NCI-H82 treated with DMSO at 0.1 percent for 48 hours (cell line): ENCODE measurements around the gene STAT1.
"Not testable (repeated sequence)": the region's sequence is repeated elsewhere in the genome, so short reads cannot be mapped to it uniquely, and the experiment has no call there.

Experiments used
- DNase-seq: peaks from one replicate; lab custom pipeline; 2025; ENCODE audit not compliant: unreplicated experiment; lab: John Stamatoyannopoulos, UW

Gene STAT1

DNA sequence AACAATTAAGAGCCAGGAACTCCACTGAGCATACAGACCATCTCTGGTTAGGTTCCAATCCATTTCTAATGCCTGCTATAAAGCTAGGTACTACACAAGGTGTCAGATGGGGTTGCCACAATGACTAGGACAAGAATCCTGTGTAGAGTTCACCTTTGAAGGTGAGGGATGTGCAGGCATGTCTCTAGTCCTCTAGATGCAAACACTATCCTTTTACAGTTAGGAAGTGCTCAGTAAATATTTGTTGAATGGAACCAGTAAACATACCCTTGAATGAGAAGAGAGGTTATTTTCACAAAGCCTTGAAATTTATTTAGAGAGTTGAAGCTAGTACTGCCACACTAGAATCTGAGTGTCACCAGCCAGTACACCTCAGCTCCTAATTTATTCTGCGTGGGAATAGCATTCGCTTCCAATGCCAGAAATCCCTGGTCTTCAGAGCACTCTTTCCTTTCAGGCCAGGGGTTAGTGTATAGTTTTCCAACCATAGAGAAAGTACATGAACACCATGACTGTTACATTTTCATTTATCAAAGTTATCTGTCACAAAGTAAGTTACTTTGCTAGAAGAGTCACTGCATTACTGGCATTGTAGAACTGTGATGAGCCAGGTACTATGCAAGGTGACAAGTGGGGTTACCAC is 48.3 kb downstream of the STAT1 start:
- no peak for DNase-seq

- DNase-seq, result no peak
Measured at GRCh38 chr2:190964170-190964795, 49.7 kb downstream of the STAT1 start.

GRCh38 chr2:190963088-190963487 is 50.9 kb downstream of the STAT1 start:
- DNase-seq, result no peak

GRCh38 chr2:190961918-190962487 is 52.0 kb downstream of the STAT1 start:
- DNase-seq, result no peak

DNA sequence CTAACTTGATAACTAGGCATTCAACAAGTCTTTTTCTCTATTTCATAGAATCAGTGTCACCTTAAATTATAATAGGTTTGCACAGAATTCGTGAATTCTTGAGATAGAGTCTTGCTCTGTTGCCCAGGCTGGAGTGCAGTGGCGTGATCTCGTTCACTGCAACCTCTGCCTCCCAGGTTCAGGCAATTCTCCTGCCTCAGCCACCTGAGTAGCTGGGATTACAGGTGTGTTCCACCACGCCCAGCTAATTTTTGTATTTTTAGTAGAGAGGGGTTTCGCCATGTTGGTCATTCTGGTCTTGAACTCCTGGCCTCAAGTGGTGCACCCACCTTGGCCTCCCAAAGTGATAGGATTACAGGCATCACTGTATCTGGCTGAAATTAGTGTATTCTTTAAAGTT is 52.9 kb downstream of the STAT1 start:
- DNase-seq, result not testable (repeated sequence)

DNA sequence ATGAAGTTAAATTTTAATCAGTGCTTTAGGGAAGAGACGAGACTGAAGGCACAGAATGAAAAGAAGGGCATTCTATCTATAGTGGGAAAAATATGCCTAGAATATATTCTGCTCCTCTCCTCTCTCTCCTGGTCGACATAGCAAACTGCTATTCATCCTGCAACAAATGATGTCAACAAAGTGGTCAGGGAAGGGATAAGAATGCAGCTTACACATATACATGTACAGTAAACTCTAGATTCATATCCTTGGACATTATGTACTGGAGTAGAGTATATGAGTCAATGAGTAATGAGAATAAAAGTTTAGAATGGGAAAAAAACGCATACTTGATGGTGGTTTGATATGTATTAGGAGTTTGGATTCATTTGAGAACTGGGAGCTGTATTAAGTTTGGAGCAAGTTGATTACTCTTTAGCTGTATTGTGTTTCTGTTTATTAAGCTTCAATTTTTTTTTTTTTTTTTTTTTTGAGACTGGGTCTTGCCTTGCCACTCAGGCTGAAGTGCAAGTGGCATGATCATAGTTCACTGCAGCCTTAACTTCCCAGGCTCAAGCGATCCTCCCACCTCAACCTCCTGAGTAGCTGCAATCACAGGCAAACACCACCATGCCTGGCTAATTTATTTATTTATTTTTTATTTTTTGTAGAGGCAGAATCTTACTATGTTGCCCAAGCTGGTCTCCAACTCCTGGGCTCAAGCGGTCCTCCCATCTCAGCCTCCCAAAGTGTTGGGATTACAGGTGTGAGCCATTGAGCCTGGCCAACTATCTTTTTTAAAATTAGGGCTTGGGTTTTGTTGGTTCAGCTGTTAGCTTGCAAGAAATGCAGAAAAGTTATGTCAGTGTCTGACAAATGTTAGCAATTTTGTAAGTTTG is 53.8 kb downstream of the STAT1 start:
- DNase-seq, result no peak

DNA sequence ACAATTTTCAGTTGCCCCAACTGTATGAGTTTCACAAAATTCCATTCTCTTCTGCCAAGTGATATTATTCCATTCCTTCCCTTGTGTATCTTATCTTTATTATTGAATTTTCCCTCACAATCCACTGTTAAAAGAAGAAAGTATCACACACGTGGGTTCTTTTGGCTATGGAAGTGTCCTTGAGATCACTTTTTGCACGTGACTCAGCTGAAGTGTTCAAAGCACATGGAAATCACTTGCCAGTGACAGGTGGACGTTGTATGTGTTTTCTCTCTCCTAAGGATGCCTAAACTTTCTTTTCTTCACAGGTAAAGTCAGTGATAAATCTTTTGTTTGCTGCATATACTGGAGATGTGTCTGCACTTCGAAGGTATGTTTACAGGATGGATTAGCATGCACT is 60.7 kb downstream of the STAT1 start:
- DNase-seq, result no peak

GRCh38 chr2:190950566-190950991 is 63.4 kb downstream of the STAT1 start:
- no peak for DNase-seq

DNA sequence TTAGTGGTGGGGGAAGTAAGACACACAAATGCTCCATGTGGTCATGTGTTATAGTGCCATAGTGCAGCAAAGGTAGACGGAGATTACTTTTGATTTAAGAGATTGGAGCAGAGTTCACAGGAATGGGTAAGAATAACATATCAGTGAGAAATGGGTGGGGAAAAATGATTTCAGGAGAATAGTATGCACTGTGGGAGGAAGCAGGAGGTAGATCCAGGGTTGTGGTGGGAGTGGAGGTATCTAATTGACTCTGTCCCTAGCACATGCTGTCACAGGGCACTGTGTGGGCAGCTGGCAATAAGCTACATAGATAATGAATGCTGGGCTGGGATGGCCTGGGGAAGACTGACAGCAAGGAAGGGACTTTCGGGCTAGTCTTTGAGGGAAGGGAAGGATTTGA is 65.3 kb downstream of the STAT1 start:
- no peak for DNase-seq

DNA sequence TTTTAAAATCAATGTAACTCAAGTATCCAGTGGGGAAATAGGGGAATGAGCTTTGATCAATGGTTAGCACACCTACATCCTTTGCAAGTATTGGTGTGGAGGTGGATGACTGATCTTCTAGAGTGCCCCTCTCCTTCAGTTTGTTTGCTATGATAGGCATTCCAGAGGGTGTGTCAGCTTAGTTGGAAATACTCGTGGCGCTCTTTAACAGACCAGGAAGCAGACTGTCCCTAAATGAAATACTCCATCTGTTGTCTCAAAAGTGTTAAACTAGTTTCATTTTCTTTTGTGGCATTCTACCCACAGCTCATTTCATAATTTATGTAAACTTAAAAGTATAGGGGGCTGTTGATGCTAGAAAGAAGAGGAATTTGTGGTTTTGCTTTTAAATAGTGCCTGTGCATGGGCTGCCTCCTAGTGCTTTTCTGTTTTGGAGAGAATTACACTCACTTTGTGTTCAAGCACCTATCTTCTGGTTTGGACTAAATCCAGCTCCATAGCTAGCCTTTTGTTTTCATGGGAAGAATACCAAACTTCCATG is 66.2 kb downstream of the STAT1 start:
- no peak for DNase-seq

GRCh38 chr2:190947141-190947540 is 66.8 kb downstream of the STAT1 start:
- no peak for DNase-seq

- no peak for DNase-seq
Measured at GRCh38 chr2:190943706-190944105, 70.3 kb downstream of the STAT1 start.

DNA sequence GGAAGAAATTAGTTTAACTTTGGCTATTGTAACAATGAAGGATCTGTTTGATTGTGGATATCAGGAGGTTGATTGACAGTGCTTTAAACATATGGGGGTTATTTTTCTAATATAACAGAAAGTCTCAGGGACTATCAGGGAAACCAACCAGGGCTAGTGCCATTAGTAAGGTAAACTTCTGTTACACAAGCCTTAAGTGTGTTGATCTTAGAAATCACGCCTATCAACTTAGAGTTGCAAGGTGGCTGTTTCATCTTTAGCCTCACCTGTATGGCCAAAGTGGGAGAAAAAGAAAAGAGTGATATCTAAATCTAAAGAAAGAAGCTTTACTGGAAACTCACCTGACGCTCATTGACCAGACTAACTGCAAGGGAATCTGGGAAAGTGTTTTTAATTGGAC is 71.3 kb downstream of the STAT1 start:
- DNase-seq, result no peak

GRCh38 chr2:190941571-190941970 is 72.4 kb downstream of the STAT1 start:
- no peak for DNase-seq

DNA sequence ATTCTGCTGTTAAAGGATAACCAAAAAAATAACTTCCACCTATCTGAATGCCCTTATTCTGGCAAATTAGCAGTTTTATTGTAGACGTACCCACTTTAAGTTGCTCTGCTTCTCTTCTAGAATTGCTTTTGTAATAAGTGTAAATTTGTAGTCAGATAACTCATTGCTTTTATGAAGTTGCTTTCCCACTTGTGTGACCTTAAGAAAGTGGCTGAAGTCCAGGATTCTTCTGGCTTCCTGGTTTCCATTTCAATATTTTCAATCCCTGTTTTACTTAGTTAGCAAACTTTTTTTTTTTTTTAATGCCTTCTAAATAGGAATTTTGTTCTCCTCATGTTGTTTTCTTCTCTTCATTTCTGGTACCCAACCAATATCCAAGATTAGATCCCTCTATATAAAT is 73.5 kb downstream of the STAT1 start:
- DNase-seq, result no peak

GRCh38 chr2:190938771-190939335 is 75.1 kb downstream of the STAT1 start:
- no peak for DNase-seq

DNA sequence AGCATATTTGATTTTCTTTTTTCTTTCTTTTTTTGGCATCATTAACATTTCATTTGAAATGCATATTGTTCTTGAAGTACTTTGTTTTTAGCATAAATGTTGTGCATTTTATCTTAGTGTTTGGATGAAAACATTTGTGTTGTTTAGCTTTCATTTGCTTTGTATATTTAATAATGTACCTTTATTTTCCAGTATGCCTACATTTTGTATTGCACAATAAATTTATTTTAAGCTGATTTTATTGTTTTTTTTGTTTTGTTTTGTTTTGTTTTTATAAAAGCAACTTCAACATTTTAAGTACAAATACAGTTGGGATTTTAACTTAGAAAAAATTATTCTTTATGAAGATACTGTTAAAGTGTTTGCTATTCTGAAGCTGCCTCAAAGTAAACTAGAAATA is 78.9 kb downstream of the STAT1 start:
- no peak for DNase-seq

GRCh38 chr2:190933361-190933760 is 80.6 kb downstream of the STAT1 start:
- no peak for DNase-seq

DNA sequence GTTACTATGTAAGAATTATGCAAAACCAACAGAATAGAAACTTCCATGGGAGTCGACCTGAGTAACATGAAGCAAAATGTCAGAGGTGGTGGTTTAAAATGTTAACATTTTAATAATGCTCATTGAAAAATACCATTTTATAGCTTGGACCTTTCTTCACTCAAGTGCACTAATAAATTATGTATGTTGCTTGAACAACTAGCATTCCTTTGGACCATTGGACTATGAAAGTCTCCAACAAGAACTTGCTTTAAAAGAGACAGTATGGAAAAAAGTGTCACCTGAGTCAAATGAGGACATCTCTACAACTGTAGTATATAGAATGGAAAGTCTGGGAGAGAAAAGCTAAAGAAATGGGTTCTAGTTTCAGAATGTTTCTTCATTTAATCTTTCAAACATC is 81.5 kb downstream of the STAT1 start:
- no peak for DNase-seq

DNA sequence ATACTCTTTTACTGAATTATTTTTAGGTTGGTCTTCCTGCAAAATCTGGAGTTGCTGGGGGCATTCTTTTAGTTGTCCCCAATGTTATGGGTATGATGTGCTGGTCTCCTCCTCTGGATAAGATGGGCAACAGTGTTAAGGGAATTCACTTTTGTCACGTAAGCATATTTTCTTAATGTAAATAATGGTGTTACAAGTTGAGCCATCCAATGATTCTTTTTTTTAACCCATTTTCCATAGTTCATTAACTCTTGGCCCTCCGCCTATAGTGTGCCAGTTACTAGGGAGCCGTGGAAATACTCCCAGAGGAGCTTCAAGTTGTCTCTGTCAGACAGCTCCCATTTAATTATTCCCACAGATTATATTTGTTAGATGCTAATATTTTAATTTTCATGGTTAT is 83.6 kb downstream of the STAT1 start:
- DNase-seq, result no peak

DNA sequence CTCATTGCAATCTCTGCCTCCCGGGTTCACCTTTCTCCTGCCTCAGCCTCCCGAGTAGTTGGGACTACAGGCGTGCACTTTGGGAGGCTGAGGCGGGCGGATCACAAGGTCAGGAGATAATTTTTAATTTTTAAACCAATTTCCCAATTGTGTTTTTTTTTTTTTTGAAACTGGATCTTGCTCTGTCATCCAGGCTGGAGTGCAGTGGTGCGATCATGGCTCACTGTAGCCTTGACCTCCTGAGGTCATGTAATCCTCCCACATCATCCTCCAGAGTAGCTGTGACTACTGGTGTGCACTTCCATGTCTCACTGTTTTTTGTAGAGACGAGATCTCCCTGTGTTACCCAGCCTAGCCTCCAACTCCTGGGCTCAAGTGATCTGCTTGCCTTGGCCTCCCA is 84.1 kb downstream of the STAT1 start:
- DNase-seq, result no peak
